ENCODE results near the gene TIMM22.

Gene TIMM22

GRCh38 chr17:1022278-1023024, 25.5 kb downstream of the TIMM22 start:
- no peak for DNase-seq

- no peak for DNase-seq
These were observed 27.1 kb downstream of the TIMM22 start for GRCh38 chr17:1024076-1024475.

- no peak for DNase-seq
These were observed 29.0 kb downstream of the TIMM22 start for GRCh38 chr17:1025733-1026598.

GRCh38 chr17:1026599-1026975, 29.7 kb downstream of the TIMM22 start:
- DNase-seq: no peak

- DNase-seq: no peak
These were observed 30.1 kb downstream of the TIMM22 start for GRCh38 chr17:1027044-1027443.

GRCh38 chr17:1029196-1029921, 32.4 kb downstream of the TIMM22 start:
- peak; percentile 34 for DNase-seq

GRCh38 chr17:1029922-1030644, 33.2 kb downstream of the TIMM22 start:
- no peak for DNase-seq

- DNase-seq: no peak
These were observed 34.0 kb downstream of the TIMM22 start for GRCh38 chr17:1030684-1031532.

- peak; percentile 56 for DNase-seq
These were observed 34.8 kb downstream of the TIMM22 start for GRCh38 chr17:1031711-1032110.

GRCh38 chr17:1032391-1032790, 35.5 kb downstream of the TIMM22 start:
- DNase-seq: no peak

GRCh38 chr17:1033503-1033902, 36.6 kb downstream of the TIMM22 start:
- no peak for DNase-seq

- DNase-seq: no peak
These were observed 37.8 kb downstream of the TIMM22 start for GRCh38 chr17:1034652-1035210.

GRCh38 chr17:1035546-1036170, 38.7 kb downstream of the TIMM22 start:
- no peak for DNase-seq

- DNase-seq: no peak
These were observed 39.4 kb downstream of the TIMM22 start for GRCh38 chr17:1036171-1036844.

- DNase-seq: no peak
These were observed 39.9 kb downstream of the TIMM22 start for GRCh38 chr17:1036845-1037237.

GRCh38 chr17:1037238-1037879, 40.4 kb downstream of the TIMM22 start:
- DNase-seq: no peak

GRCh38 chr17:1038459-1039122, 41.7 kb downstream of the TIMM22 start:
- DNase-seq: no peak

- no peak for DNase-seq
These were observed 42.2 kb downstream of the TIMM22 start for GRCh38 chr17:1039123-1039507.

GRCh38 chr17:1039511-1040215, 42.7 kb downstream of the TIMM22 start:
- no peak for DNase-seq
